Right atrium auricular region (tissue), 2 donors: Measurements from ENCODE around the gene HES5. TPM values are rescaled to one million over a fixed set of nuclear protein-coding genes. Genes with fewer than 3 reads are reported as not detected.

Experiments used
- DNase-seq: peaks from one replicate; pipeline ENCODE4 v3.0.0-alpha.2; 2019; ENCODE audit warnings: low spot score
- H3K27ac ChIP-seq, 2 donors: fragments of 200-600 bp; sonication (generic); 1 replicate in 1 of 2; 2 replicates in 1 of 2; pipeline ENCODE4 v1.5.1; 2016 to 2019
- H3K27me3 ChIP-seq, 2 donors: fragments of 200-600 bp; sonication (generic); one replicate each; pipeline versions ENCODE4 v1.5.1 to v1.6.0; 2017 to 2019
- H3K36me3 ChIP-seq: fragments of 200-600 bp; sonication (generic); one replicate; pipeline ENCODE4 v1.5.1; 2016
- H3K4me1 ChIP-seq, 2 donors: fragments of 200-600 bp; sonication (generic); one replicate each; pipeline versions ENCODE4 v1.5.1 to v1.6.0; 2017 to 2019
- H3K4me3 ChIP-seq, 2 donors: fragments of 200-600 bp; sonication (generic); 1 replicate in 1 of 2; 2 replicates in 1 of 2; pipeline ENCODE4 v1.5.1; 2017 to 2019; ENCODE audit warnings: mild to moderate bottlenecking in 1 of 2, moderate library complexity in 1 of 2
- H3K9me3 ChIP-seq, 2 donors: fragments of 200-600 bp; sonication (generic); one replicate each; pipeline ENCODE4 v1.5.1; 2019
- CTCF ChIP-seq, 2 donors: fragments of 200-600 bp; sonication (generic); IDR thresholded peaks; one replicate each; pipeline ENCODE4 v1.5.1; 2019; ENCODE audit warnings: antibody characterized with exemption in 2 of 2
- total RNA-seq, 2 donors: library from RNA; depleted of rRNA; stranded (reverse); fragments of >200 nt; gene quantifications; one replicate each; pipeline ENCODE4 v1.1.0, GENCODE V29; 2016

HES5 gene
- total RNA-seq, 2 donors from 2014 or later, result not detected

GRCh38 chr1:2504225-2504948 is 25.7 kb downstream of the HES5 start:
- no peak for TF ChIP-seq CTCF (IDR thresholded peaks at IDR 0.05)
- H3K36me3 ChIP-seq, result peaks cover 19% of the 10 kb centered on the region
- H3K9me3 ChIP-seq, result no peaks in the 10 kb centered on the region
- H3K4me3 ChIP-seq, result no peak overlapping the region
- no peak overlapping the region for H3K27ac ChIP-seq
- DNase-seq, result no peak
- H3K4me1 ChIP-seq, result peaks cover 0 to 22% of the 10 kb centered on the region in 2 donors
- H3K27me3 ChIP-seq, result no peaks in the 10 kb centered on the region

- no peak overlapping the region for H3K27ac ChIP-seq
- H3K4me3 ChIP-seq, result no peak overlapping the region
- no peaks in the 10 kb centered on the region for H3K9me3 ChIP-seq
- H3K36me3 ChIP-seq, result peaks cover 12% of the 10 kb centered on the region
- no peak for DNase-seq
- TF ChIP-seq CTCF (IDR thresholded peaks at IDR 0.05), result no peak
- peaks cover 0 to 22% of the 10 kb centered on the region in 2 donors for H3K4me1 ChIP-seq
- H3K27me3 ChIP-seq, result no peaks in the 10 kb centered on the region
These were observed 26.4 kb downstream of the HES5 start for GRCh38 chr1:2503554-2504224.

- no peak for DNase-seq
- Histone ChIP-seq H3K27me3 (no peaks in the 10 kb centered on the region), H3K4me3 (no peak overlapping the region), H3K27ac (no peak overlapping the region), H3K36me3 (peaks cover 5% of the 10 kb centered on the region), H3K9me3 (no peaks in the 10 kb centered on the region), H3K4me1 (peaks cover 0 to 22% of the 10 kb centered on the region in 2 donors)
- no peak for TF ChIP-seq CTCF (IDR thresholded peaks at IDR 0.05)
These were observed 27.2 kb downstream of the HES5 start for GRCh38 chr1:2502661-2503553.

- Histone ChIP-seq H3K27me3 (no peaks in the 10 kb centered on the region), H3K4me1 (peaks cover 0 to 22% of the 10 kb centered on the region in 2 donors), H3K4me3 (no peak overlapping the region), H3K36me3 (no peaks in the 10 kb centered on the region), H3K27ac (no peak overlapping the region), H3K9me3 (no peaks in the 10 kb centered on the region)
- no peak for TF ChIP-seq CTCF (IDR thresholded peaks at IDR 0.05)
- no peak for DNase-seq
These were observed 27.9 kb downstream of the HES5 start for GRCh38 chr1:2502210-2502609.

- TF ChIP-seq CTCF (IDR thresholded peaks at IDR 0.05), result no peak
- Histone ChIP-seq H3K4me3 (no peak overlapping the region), H3K9me3 (no peaks in the 10 kb centered on the region), H3K27me3 (no peaks in the 10 kb centered on the region), H3K27ac (no peak overlapping the region), H3K36me3 (no peaks in the 10 kb centered on the region), H3K4me1 (peaks cover 0 to 22% of the 10 kb centered on the region in 2 donors)
- DNase-seq, result no peak
These were observed 28.3 kb downstream of the HES5 start for GRCh38 chr1:2501820-2502119.
